Measurements from ENCODE around the gene CKAP2L.

Gene CKAP2L

GRCh38 chr2:112764071-112765044, at the start of gene CKAP2L:
TSS of gene CKAP2L (minus strand) at chr2:112764609. CDS start at chr2:112764598, 11 bp downstream.
- peak; percentile 96 for DNase-seq

- DNase-seq = no peak
These were observed 49.0 kb upstream of the CKAP2L start for GRCh38 chr2:112813280-112813966.

GRCh38 chr2:112812318-112813267, 48.2 kb upstream of the CKAP2L start:
- no peak for DNase-seq

- no peak for DNase-seq
These were observed 47.5 kb upstream of the CKAP2L start for GRCh38 chr2:112811841-112812306.

GRCh38 chr2:112811276-112811831, 46.9 kb upstream of the CKAP2L start:
- no peak for DNase-seq

GRCh38 chr2:112809112-112809511, 44.7 kb upstream of the CKAP2L start:
- DNase-seq = no peak

GRCh38 chr2:112807233-112807807, 42.9 kb upstream of the CKAP2L start:
- no peak for DNase-seq

GRCh38 chr2:112805542-112805941, 41.1 kb upstream of the CKAP2L start:
- no peak for DNase-seq

GRCh38 chr2:112803691-112804521, 39.5 kb upstream of the CKAP2L start:
- no peak for DNase-seq

GRCh38 chr2:112800881-112801583, 36.6 kb upstream of the CKAP2L start:
- no peak for DNase-seq

- DNase-seq = no peak
These were observed 34.9 kb upstream of the CKAP2L start for GRCh38 chr2:112798979-112799975.

- no peak for DNase-seq
These were observed 32.1 kb upstream of the CKAP2L start for GRCh38 chr2:112796486-112796885.

GRCh38 chr2:112795774-112796173, 31.4 kb upstream of the CKAP2L start:
- DNase-seq = no peak

GRCh38 chr2:112794841-112795240, 30.4 kb upstream of the CKAP2L start:
- no peak for DNase-seq

- no peak for DNase-seq
These were observed 29.8 kb upstream of the CKAP2L start for GRCh38 chr2:112794131-112794733.

- no peak for DNase-seq
These were observed 29.1 kb upstream of the CKAP2L start for GRCh38 chr2:112793449-112793978.

- no peak for DNase-seq
These were observed 28.0 kb upstream of the CKAP2L start for GRCh38 chr2:112792419-112792818.

GRCh38 chr2:112791693-112792230, 27.4 kb upstream of the CKAP2L start:
- DNase-seq = no peak

All from NCI-H1105 (cell line).